Sigmoid colon (tissue), 7 donors: ENCODE data around the gene C12orf60. TPM values are rescaled to one million over a fixed set of nuclear protein-coding genes. Genes with fewer than 3 reads are reported as not detected.

Experiments
- DNase-seq: peaks from one replicate; pipeline ENCODE4 v3.0.0-alpha.2; 2019
- H3K27ac ChIP-seq, 4 donors: fragments of 200-600 bp; sonication (generic); one replicate each; pipeline ENCODE4 v1.5.1; 2016 to 2019; ENCODE audit warnings: mild to moderate bottlenecking in 1 of 4
- H3K27me3 ChIP-seq, 3 donors: fragments of 200-600 bp; sonication (generic); one replicate each; pipeline ENCODE4 v1.5.1; 2019; ENCODE audit warnings: mild to moderate bottlenecking in 1 of 3
- H3K36me3 ChIP-seq, 4 donors: fragments of 200-600 bp; sonication (generic); one replicate each; pipeline ENCODE4 v1.5.1; 2016 to 2019
- H3K4me1 ChIP-seq, 4 donors: fragments of 200-600 bp; sonication (generic); one replicate each; pipeline ENCODE4 v1.5.1; 2017 to 2019
- H3K4me3 ChIP-seq, 4 donors: fragments of 200-600 bp; sonication (generic); one replicate each; pipeline ENCODE4 v1.5.1; 2017 to 2019; ENCODE audit warnings: mild to moderate bottlenecking in 2 of 4, moderate library complexity in 1 of 4
- H3K9me3 ChIP-seq, 4 donors: fragments of 200-600 bp in 3 of 4; sonication (generic) in 3 of 4; one replicate each; pipeline versions ENCODE4 v1.5.1 to v1.6.1; 2013 to 2019
- EP300 ChIP-seq, 4 donors: sonication (generic); formaldehyde crosslinking; IDR thresholded peaks; one replicate each; pipeline ENCODE4 v1.6.1; 2017; ENCODE audit warnings: antibody characterized with exemption in 4 of 4
- POLR2A ChIP-seq, 2 donors: fragments of 450-650 bp; IDR thresholded peaks; one replicate each; pipeline ENCODE4 v1.6.1; 2016; ENCODE audit warnings: antibody characterized with exemption in 2 of 2, mild to moderate bottlenecking in 2 of 2, moderate library complexity in 2 of 2
- POLR2AphosphoS5 ChIP-seq, 4 donors: sonication (generic); formaldehyde crosslinking; IDR thresholded peaks; one replicate each; pipeline ENCODE4 v1.6.1; 2017; ENCODE audit warnings: antibody characterized with exemption in 4 of 4
- WGBS, 2 donors: extraction: QIAGEN DNeasy Blood & Tissue Kit; methylation state at CpG; one replicate each; pipeline ENCODE4 v1.1.7; 2013; 5-methylcytosine and 5-hydroxymethylcytosine counted together
- intact Hi-C: fragments of 100-400 bp; cut with DNase I; formaldehyde crosslinking; loops from one replicate; pipeline ENCODE4 v1.15.1; 2023
- polyA plus RNA-seq, 3 donors: library from polyadenylated mRNA; stranded (reverse); fragments of 200-250 nt; gene quantifications; one replicate each; pipeline ENCODE4 v1.2.3, GENCODE V29; 2013
- total RNA-seq, 4 donors: library from RNA; depleted of rRNA; stranded (reverse); fragments of >200 nt; gene quantifications; one replicate each; pipeline ENCODE4 v1.1.0, GENCODE V29; 2016
- TF ChIP-seq, protein P1 (sequence below), 4 experiments: fragments of 450-650 bp in 3 of 4; fragments of 200-600 bp in 1 of 4; IDR thresholded peaks; one replicate each; pipeline ENCODE4 v1.5.1; 2016 to 2019; ENCODE audit warnings: antibody characterized with exemption in 4 of 4, mild to moderate bottlenecking in 3 of 4, moderate library complexity in 2 of 4
- donor health status: healthy with polysubstance abuse.
- donor health status: Bipolar disorder and iron deficiency.
- donor health status: healthy.

Gene C12orf60
- total and polyA plus RNA-seq, 7 donors, result 0.60 to 2.0 (median 0.90) TPM; not detected in 1

DNA sequence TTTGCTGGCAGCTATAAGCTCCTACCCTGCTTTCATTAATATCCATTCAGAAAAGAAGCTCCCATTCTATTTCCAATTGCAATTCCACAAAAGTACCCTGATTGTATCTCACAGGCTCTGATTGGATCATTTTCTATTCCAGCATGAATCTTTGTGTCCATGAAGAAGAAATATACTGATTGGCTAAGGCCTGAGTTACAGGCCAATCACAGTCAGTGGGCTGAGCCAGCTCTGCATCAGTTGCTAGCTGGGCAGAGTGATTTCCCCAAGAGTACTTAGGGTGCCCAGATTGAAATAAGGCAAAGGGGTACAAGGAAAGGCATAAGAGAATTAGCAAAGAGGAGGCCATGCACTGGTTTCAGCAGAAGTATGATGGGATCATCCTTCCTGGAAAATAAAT is 25.4 kb downstream of the C12orf60 start:
- intact Hi-C loops, result no loop called here
- Histone ChIP-seq H3K36me3 (no peaks in the 10 kb centered on the region), H3K27ac (no peak overlapping the region), H3K27me3 (no peaks in the 10 kb centered on the region), H3K4me1 (no peaks in the 10 kb centered on the region), H3K9me3 (no peaks in the 10 kb centered on the region), H3K4me3 (no peak overlapping the region)
- DNase-seq, result no peak
- TF ChIP-seq, protein P1, sequence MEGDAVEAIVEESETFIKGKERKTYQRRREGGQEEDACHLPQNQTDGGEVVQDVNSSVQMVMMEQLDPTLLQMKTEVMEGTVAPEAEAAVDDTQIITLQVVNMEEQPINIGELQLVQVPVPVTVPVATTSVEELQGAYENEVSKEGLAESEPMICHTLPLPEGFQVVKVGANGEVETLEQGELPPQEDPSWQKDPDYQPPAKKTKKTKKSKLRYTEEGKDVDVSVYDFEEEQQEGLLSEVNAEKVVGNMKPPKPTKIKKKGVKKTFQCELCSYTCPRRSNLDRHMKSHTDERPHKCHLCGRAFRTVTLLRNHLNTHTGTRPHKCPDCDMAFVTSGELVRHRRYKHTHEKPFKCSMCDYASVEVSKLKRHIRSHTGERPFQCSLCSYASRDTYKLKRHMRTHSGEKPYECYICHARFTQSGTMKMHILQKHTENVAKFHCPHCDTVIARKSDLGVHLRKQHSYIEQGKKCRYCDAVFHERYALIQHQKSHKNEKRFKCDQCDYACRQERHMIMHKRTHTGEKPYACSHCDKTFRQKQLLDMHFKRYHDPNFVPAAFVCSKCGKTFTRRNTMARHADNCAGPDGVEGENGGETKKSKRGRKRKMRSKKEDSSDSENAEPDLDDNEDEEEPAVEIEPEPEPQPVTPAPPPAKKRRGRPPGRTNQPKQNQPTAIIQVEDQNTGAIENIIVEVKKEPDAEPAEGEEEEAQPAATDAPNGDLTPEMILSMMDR (IDR thresholded peaks at IDR 0.05), result no peak
- TF ChIP-seq POLR2AphosphoS5 (IDR thresholded peaks at IDR 0.05) (no peak), EP300 (IDR thresholded peaks at IDR 0.05) (no peak), POLR2A (IDR thresholded peaks at IDR 0.05) (no peak)

DNA sequence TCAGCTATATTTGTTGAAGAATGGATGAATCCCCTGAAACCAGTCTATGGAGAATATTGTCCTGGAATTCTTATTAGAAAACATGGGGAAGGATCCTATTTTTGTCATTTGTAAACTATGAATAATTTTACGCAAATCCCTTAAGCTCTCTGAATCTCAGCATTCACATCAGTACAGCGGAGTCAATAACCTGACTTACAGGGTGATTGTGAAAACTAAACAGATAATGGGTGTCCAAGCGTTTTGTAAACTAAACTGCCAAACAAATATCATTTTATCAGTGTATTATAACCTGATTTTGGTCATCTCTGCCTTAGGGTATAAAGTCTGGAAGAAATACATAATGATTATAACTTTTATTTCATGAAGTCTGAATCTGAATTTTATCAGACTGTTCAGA is 29.9 kb downstream of the C12orf60 start:
- WGBS, 2 donors, result 79 to 86% methylated on average over 3 of the region's 3 CpGs
- Histone ChIP-seq H3K27ac (no peak overlapping the region), H3K9me3 (no peaks in the 10 kb centered on the region), H3K36me3 (no peaks in the 10 kb centered on the region), H3K4me1 (peaks cover 0 to 4% (median 0%) of the 10 kb centered on the region in 4 donors), H3K4me3 (no peak overlapping the region), H3K27me3 (no peaks in the 10 kb centered on the region)
- intact Hi-C loops, result no loop called here
- DNase-seq, result no peak
- TF ChIP-seq EP300 (IDR thresholded peaks at IDR 0.05) (no peak), POLR2AphosphoS5 (IDR thresholded peaks at IDR 0.05) (no peak), POLR2A (IDR thresholded peaks at IDR 0.05) (no peak)
- TF ChIP-seq, protein P1 (IDR thresholded peaks at IDR 0.05), result no peak

DNA sequence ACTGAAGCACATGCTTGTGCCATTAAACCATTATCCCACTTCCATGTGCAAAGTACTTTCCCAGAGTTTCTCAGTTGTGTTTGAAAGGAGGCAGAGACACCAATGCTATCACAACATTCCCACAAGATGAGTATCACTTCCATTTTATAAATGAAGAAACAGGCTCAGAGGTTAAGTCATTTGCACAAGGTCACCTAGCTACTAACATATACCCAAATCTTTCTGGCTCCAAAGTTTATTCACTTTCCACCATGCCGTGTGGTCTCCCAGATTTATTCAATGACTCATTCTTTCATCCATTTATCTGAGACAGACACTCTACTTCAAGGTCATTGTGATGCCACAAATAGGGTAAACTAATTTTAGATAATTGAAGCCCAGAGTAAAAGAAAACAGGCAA is 30.5 kb downstream of the C12orf60 start:
- intact Hi-C loops, result no loop called here
- no peaks in the 10 kb centered on the region for H3K27me3 ChIP-seq
- TF ChIP-seq EP300 (IDR thresholded peaks at IDR 0.05) (no peak), POLR2A (IDR thresholded peaks at IDR 0.05) (no peak), POLR2AphosphoS5 (IDR thresholded peaks at IDR 0.05) (no peak)
- TF ChIP-seq, protein P1 (IDR thresholded peaks at IDR 0.05), result no peak
- H3K9me3 ChIP-seq, result no peaks in the 10 kb centered on the region
- peaks cover 0 to 4% (median 0%) of the 10 kb centered on the region in 4 donors for H3K4me1 ChIP-seq
- H3K4me3 ChIP-seq, result no peak overlapping the region
- no peak for DNase-seq
- no peak overlapping the region for H3K27ac ChIP-seq
- WGBS, 2 donors, result 55 to 76% methylated on average over 1 of the region's 1 CpG
- no peaks in the 10 kb centered on the region for H3K36me3 ChIP-seq

DNA sequence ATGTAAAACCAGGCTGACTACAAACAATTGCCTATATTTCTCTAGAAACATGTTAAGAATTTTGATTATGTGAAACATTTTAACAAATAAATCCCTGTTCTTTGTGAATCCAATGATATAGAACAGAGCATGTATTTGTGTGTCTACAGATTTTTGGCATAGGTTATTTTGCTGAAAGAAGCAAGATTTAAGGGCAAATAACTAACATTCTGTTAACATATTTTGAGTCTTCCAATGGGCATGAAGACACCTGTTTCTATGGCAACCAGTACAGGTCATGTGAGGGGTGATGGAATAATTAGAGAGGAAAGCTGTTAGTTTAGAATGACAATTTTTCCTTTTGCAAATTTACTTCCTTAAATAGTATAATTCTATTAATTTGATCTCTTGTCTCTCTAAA is 31.0 kb downstream of the C12orf60 start:
- DNase-seq, result no peak
- TF ChIP-seq, protein P1 (IDR thresholded peaks at IDR 0.05), result no peak
- TF ChIP-seq POLR2AphosphoS5 (IDR thresholded peaks at IDR 0.05) (no peak), EP300 (IDR thresholded peaks at IDR 0.05) (no peak), POLR2A (IDR thresholded peaks at IDR 0.05) (no peak)
- no peaks in the 10 kb centered on the region for H3K36me3 ChIP-seq
- intact Hi-C loops, result no loop called here
- H3K27ac ChIP-seq, result no peak overlapping the region
- no peak overlapping the region for H3K4me3 ChIP-seq
- peaks cover 0 to 4% (median 0%) of the 10 kb centered on the region in 4 donors for H3K4me1 ChIP-seq
- H3K27me3 ChIP-seq, result no peaks in the 10 kb centered on the region
- H3K9me3 ChIP-seq, result no peaks in the 10 kb centered on the region
